HG03139 (cell line): ENCODE results near the gene RADIL.

ENCODE experiments used
- ATAC-seq: cut with Tn5 transposase; IDR thresholded peaks from one replicate; pipeline ENCODE4 v1.9.1; 2021; ENCODE audit not compliant: unreplicated experiment

Gene RADIL

DNA sequence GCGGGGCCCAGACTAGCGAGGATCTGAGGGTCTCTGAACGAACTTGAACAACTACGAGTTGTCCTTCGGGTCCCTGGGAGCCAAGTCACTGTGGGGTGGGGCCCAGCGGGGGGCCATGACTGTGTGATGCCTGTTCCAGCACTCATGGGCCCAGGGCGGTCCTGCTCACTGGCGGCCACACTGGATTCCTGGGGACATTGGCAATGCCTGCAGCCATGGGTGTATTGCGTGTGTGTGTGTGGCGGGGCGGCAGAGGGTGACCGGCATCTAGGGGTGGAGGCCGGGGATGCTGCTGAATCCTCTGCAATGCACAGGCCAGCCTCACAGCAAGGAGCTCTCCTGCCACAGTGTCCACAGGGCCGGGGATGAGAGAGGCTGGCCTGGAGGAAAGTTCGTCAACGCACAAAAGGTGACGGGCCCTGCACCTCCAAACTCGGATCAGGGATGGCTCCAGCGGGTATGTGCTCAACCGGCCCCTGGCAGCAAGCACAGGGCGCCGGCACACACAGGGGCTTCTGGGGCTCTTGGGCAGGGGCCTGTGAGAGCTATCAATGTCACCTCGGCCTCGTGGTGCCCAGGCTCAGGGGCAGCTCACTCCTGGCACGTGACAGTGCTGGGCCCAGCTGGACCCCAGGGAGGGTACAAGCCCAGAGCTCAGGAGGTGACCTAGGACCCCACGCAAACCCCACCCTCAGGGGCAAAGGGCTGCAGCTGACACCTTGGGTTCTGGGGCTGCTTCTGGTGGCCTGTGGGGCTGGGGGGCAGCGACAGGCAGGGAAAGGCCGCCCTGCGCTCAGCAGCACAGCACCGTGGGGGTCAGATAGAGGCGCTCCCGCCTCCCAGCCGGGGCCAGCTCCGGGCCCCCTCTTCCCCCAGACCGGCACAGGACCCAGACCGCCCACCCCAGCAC lies 49.6 kb downstream of the RADIL start:
- no peak for ATAC-seq

DNA sequence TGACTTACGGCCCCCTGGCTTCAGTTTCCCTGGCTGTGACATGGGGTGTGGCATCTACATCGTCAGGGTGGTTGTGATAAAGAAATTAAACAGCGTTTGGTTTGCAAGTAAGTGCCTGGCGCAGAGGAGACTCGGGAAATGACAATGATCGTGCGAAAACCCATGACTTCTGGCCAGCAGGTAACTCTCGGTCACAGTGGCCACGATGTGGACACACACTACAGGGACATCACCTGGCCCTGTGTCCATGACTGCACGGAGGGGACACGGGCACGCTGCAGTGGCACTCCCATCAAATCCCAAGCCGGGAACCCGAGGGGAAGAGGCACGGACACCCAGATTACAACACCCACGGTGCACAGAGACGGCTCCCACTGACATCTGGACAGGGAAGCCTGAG lies 50.3 kb downstream of the RADIL start:
- ATAC-seq = no peak

DNA sequence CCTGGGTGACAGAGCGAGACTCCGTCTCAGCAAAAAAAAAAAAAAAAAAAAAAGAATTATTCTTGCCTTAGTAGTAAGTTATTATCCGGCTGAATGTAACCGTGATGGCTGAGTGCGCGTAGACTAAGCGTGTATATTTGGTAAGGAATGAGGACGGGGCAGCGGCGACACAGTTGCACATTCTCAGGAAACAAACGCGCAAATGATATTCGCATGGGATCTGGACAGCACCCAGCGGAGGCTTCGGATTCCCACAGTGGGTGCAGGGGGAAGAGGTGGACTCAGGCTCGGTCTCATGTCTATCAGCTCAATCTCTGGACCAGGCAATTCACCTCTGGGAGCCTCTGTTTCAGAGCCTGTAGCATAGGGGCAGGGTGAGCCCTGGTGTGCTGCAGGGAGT lies 50.8 kb downstream of the RADIL start:
- ATAC-seq = no peak

DNA sequence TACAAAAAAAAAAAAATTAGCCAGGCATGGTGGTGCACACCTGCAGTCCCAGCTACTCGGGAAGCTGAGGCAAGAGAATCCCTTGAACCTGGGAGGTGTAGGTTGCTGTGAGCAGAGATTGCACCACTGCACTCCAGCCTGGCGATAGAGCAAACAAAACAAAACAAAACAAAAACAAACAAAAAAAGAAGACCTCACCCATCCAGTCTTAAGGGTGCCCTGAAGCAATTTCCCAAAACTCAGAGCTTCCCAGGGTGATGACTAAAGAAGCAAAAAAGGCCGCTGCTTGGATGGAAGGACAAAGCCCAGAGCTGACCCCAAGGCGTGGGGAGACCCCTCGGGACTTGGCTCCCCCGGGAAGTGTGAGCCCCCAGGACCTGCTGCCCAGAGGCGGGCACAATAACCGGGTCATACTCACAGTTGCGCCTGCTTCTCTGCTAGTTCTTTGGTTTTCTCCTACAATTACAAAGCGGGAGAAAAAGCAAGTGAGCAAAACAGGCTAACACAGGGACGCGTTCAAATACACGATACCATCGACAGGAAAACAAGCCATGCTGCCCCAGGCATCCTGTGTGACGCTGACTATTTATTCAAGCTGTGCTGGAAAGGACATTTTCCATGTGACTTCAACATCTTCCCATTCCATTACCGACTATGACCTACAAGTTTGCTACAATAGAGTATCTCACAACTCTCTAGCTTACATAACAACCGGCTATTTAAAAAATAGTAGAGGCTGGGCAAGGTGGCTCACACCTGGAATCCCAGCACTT lies 51.6 kb downstream of the RADIL start:
- no peak for ATAC-seq

DNA sequence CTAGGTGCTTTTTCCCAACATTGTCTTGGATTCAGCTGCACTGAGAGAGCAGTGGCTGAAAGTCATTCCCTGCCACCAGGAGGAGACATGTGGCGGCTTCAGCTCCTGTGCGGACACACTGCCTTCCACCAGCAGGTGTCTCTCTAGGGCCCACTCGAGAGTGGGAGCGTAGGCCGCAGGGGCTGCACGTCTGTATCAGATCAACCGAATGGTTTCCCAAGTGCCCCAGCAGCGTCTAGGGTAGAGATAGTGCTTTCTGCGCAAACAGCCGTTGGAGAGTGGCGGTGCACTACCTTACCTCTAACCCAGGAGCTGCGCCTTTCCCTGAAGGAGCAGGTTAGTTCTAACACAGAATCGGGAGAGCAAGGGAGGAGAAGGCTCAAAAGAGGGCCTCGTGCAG lies 53.3 kb downstream of the RADIL start:
- ATAC-seq = no peak

DNA sequence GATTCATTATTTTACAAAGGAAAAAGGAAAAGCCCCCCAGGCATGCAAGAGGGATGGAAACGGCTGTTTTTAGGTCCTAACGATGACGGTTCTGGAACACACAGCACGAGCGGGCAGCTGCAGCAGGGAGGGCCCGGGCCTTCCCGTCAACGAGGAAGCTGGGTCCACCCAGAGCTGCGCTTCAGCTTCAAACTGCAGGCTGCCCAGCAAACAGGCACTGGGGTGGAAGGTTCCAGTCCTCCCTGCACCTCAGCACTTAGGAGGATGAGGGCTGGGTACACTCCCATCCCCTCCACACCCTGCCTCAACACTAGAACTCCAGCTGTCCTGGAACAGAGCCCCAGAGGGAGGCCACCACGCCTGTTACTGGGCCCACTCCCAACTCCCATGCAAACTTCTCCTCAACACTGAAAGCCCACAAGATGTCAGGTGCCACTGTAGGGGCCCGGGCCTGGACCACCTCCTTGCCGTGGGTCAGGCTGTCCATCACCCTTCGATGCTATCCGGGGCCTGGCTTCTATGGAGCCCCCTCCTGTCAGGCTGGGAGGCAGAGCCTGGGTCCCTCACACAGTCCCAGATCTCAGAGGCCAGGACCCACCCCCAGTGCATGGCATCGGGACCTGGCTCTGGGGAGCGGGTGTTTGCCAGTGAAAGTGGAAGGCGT lies 54.7 kb downstream of the RADIL start:
- ATAC-seq = no peak

DNA sequence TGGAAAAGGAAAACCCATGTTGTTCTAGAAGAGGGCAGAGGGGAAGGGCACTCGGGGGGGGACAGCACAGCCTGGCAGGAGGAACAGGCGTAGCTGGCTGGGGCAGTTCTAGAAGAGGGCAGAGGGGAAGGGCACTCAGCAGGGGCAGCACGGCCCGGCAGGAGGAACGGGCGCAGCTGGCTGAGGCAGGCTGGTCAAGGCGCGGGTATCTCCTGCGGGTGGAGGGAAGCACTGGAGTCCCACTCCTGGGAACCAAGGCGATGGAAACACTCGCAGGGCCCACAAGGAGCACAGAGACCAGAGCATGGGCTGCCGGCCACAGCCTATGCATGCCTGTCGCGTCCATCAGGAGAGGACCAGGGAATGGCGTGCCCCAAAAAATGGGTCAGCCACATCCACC lies 58.4 kb downstream of the RADIL start:
- no peak for ATAC-seq

DNA sequence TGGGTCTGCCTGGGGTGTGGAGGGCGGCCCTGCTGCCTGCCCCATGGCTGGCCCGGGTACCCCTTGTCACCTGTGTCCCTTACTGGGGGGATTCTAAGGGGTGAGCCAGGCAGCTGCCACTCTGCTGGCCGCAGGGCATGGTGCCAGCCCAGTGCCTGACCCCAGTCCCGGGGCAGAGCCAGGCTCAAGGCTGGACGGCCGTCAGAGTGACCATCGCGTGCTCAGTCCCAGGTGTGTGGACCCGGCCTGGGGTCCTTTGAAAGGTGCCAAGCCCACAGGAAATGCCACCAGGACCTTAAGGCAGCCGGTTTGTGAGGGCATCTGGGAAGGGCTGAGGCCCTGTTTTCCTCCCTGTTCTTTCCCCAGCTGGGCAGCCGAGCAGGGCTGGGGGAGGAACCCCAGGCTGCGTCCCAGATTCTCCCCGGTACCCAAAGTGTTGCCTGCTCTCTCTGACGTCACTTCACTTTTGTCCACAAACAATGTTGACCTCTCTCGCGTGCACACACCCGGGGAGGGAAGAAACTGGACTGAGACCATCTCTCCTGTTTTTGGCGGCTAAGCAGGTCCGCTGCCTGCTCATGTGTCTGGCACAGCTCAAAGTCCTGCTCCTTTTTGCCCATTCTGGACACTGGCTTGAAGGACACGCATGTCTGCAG lies 59.3 kb downstream of the RADIL start:
- no peak for ATAC-seq

DNA sequence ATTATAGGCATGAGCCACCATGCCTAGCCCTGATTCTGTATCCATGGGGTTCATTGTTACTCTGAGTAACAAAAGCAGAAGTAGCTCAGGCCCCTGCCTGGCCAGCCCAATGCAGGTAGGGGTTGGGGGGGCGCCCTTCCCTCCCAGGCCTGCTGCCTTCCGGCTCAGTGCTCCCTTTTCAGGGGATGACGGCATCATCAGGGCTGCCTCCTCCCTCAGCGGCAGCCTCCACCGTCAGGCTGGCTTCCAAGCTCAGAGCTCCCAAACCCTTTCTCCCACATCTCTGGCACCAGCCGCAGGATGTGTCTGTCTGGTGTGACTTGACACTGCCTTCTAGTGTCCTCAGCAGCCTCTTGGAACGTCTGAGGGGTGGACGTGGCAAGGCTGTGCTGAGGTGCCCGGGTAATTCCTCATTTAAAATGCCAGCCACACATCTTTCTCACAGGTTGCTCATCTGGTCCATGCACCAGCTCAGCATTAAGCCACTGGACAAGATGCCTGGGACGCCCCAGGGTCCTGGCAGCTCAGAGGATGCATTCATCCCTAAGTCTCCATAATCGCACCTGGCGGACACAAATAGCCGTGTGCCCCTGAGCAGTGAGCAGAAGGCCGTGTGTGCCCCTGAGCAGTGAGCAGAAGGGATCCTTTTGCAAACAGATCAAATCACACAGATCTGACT lies 59.9 kb downstream of the RADIL start:
- ATAC-seq = no peak

DNA sequence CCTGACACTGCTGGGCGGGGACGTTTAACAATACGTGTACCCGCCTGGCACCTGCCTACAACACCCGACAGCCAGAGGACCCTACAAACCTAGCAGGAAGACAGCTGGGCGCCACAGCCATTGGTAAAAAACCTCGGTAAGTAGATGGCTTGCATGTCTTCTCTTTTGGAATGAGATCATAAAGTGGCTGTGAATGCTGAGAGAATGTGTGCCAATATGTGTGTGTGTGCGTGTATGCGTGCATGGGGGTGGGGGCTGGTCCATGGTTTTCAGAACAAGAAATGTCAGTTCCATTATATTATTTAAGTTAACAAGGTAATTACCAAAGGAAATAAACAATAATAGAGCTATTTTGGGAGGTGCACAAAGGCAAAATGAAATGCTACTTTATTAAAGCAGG lies 60.8 kb downstream of the RADIL start:
- no peak for ATAC-seq

DNA sequence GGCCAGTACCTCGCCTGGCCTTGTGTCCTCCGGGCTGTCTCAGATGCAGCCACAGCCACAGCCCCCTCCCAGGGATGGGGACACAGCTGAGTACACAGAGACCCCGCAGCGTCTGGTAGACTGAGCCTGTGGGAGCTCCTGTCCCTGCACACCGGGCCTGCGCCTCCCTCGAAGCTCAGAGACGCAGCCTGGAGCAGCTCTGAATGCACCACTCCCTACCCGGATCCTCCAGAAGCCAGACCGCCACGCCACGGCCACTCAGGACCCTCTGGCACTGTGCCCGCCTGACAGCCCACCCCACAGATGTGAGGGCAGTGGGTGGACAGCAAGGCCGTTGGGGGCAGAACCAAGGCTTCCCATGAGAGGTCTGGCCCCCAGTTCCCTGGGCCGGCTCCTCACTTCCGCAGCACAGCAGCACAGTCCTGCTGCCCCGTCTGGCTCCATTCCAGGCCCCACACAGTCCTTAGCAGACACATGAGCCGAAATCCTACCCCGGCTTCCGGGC lies 62.5 kb downstream of the RADIL start:
- ATAC-seq = no peak

DNA sequence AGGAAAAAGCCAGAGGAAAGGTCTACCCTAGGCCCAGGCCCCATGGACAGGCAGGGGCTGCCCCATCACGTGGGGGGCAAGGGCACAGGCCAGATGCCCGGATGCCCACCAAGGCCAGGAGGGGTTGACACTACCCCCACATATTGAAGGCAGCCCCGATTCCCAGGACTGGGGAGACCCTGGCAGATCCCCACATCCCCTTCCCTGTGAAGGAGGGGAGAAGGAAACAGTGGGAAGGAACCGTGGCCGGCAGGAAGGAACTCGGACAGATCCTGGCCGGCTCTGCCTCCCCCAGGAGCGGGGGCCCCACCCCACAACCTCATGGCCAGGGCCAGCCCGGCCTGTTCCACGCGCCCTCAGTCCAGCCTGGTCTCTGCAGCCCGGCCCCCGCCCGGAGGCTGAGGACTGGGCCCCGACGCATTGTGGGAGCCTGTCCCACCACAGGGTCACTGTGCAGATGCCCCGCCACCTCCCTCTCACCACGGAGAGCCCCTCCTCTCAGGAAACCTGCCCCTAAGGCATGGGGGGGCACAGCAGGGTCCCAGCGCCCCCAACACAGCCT lies 63.0 kb downstream of the RADIL start:
- no peak for ATAC-seq

DNA sequence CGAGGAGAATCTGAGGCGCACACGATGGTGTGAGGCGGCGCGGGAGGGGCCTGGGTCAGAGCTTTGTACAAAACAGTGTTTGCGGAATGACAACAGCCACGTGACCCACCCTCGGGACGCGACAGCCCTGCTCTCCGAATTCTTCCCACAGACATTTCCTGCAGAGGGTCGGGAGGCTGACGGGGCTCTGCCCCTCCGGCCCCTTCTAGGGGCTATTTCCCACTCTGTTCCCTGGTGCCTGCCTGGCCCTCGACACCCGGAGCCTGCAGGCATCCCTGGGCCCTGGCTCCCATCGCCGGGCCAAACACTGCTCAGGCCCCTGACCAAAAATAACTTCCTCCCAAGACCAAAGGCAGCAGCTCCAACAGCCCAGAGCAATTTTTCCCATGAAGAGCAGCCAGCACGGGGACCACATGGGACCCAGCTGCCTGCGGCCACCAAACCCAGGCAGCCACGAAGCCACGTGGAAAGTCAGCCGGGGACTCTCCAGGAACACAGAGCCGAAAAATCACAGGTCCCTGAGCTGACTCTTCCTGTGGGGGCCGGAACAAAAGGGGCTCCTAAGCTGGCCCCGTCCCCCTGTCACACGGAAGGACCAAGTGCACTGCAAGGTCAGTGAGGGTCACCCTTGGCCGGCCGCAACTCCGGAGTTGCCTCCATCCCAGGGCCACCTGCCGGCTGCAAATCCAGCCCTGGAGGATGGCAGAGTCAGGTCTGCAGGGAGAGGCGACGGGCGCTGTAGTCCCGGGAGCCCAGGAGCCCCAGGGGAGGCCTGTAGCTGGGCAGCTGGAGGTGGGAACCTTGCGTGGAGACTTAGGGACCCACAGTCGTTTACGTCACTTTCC lies 63.7 kb downstream of the RADIL start:
- no peak for ATAC-seq

DNA sequence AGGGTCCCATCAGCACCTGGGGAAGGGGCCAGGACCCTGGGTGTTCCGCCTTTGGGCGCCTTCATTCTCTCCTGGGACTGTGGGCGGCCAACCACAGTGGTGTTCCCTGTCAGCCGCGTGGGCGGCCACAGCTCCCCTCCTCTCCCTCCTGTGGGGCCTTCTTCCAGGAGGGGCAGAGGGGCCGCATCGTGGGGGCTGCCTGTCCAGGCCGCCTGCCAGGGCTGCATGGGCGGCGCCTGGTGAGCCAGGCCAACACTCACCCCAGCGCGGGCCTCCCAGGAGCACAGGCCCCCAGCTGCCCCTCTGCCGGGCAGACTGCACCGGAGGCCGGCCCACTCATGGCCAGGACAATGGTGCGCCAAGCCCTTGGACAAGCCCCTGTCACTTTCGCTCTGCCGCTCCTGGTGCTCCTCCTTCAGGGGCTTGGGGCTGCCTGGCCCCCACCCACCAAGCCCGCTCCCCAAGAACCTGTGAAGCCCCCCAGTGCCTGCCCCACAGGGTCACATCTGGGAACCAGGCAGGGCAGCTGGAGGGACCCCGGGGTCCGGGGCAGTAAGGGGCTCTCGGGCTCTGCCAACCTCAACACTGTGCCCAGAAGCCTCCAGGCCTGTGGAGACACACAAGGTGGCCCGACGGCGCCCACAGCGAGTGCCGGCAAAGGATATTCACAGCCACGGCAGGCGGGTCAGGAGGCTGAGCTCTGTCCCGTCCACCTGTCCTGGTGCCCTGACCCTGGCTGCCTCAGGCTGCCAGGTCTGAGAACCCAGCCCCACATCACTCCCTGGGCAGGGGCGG lies 65.3 kb downstream of the RADIL start:
- no peak for ATAC-seq

DNA sequence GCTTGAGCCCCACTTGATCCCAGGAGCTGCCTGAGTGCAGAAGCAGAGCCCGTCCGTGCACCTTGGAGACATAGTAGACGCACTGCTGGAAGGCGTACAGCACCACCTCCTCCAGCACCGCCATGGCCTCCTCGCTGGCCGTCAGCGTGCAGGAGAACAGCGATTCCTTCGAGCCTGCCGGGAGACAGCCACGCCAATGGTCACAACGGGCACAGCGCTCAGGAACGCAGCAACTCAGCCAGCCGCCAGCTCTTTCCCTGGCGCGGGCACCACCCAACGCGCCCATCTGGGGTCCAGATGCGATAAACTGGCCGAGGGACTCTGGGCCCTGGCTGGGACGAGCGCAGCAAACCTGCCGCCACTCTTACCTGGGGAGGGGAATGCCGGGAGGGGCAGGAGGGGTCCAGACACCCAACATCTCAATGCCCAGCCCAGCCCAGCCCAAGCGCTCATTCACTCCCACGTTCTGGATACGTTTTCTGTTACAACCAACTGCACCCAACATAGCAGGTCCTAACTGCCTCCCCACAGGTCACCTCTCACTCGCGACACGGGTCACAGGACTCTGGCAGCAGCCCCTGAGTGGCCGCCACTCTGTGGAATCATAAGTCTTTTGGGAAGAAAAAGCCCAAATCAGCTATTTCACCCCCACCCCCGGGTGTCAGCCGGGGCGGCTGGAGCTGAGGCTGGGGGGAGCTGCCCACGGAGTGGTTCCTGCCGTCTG lies 66.2 kb downstream of the RADIL start:
- ATAC-seq = no peak

DNA sequence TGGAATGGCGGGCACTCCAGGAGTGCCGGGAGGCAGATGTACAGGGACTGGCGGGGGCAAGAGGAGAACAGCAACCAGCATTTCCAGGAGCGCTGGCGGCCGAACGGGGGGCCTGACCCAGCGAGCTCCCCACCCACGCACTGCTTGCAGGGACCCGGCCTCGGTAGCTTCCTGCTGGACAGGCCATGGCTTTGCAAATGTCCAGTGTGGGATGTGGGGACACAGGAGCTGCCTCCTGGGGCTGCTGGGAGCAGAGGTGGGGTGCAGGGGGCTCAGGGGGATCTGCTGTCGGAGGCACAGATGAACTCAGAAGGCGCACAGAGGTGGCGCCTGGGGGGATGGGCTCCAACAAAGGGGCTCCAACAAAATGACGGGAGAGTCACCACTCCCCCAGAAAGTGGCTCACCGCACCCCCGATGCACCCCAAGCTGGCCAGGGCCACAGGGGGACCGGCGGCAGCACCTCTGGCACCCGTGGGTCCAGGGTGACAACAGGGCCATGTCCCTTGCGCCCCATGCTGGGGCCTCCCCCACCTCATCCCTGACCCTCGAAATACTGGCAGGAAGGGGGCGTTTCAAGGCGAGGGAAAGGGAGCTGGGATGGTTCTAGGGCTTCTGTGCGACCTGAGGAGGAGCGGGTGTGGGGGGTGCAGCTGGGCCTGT lies 67.0 kb downstream of the RADIL start:
- ATAC-seq = no peak
